KOPT-K1 (cell line): ENCODE measurements around the gene MPV17.
"Not testable (repeated sequence)": the region's sequence is repeated elsewhere in the genome, so short reads cannot be mapped to it uniquely, and the experiment has no call there.

Experiments used
- H3K27ac ChIP-seq: fragments of 200-600 bp; sonication (generic); 2 replicates; pipeline ENCODE4 v1.5.1; 2016; ENCODE audit warnings: antibody characterized with exemption, mild to moderate bottlenecking, low read depth, low read length; ENCODE audit not compliant: poor library complexity, severe bottlenecking
- H3K36me3 ChIP-seq: fragments of 200-600 bp; sonication (generic); 2 replicates; pipeline ENCODE4 v1.5.1; 2017; ENCODE audit warnings: antibody characterized with exemption, mild to moderate bottlenecking, low read length, moderate library complexity; ENCODE audit not compliant: insufficient read depth
- H3K9me3 ChIP-seq: fragments of 200-600 bp; sonication (generic); 2 replicates; pipeline ENCODE4 v1.5.1; 2017; ENCODE audit warnings: antibody characterized with exemption, low read length, mild to moderate bottlenecking; ENCODE audit not compliant: insufficient read depth, poor library complexity, severe bottlenecking

MPV17 gene, protein sequence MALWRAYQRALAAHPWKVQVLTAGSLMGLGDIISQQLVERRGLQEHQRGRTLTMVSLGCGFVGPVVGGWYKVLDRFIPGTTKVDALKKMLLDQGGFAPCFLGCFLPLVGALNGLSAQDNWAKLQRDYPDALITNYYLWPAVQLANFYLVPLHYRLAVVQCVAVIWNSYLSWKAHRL

DNA sequence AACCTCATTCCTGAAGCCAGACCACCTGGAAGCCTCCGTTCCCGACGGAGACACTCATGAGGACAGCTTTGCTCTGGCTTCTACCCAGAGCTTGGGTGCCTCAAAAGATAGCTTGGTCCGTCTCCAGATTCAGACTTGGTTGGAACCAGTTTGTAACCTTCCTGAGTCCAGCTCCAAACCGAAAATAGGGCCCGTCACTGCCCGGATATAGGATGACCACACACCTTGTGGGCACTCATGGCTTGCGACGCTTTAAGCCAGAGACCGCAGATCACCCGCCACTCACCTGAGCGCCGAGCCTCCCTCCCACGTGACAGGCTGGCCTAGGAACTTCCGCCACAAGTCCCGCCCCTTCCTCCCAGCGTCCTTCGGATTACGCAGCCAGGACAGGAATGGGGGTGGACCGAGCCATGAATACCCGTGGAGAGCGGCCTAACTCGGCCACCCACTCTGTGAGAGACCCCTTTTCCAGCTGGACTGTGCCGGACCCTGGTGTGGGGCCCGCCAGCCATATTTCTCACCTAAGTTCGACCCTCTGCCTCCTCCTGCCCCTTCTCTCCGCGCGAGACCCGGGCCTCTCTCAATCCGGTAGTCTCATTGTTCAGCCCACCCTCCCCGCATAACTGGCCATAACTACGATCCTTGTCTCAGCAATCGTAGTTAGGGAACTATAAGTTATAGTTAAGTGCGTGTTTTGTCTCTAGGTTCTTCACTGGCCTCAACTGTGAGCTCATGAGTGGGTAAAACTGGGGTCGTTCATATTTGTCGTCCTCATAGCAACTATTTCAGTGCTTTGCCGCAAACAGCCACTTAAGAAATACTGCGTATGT lies at the start of gene MPV17:
Gene MPV17, minus strand, starts transcription at position 332 of the 830 bp plus-strand sequence. CDS start 580 bp downstream, outside the sequence.
- Histone ChIP-seq H3K27ac (peak within 1 kb of the TSS; percentile 84), H3K9me3 (no peaks in the 10 kb centered on the region), H3K36me3 (peaks cover 26% of the 10 kb centered on the region)

DNA sequence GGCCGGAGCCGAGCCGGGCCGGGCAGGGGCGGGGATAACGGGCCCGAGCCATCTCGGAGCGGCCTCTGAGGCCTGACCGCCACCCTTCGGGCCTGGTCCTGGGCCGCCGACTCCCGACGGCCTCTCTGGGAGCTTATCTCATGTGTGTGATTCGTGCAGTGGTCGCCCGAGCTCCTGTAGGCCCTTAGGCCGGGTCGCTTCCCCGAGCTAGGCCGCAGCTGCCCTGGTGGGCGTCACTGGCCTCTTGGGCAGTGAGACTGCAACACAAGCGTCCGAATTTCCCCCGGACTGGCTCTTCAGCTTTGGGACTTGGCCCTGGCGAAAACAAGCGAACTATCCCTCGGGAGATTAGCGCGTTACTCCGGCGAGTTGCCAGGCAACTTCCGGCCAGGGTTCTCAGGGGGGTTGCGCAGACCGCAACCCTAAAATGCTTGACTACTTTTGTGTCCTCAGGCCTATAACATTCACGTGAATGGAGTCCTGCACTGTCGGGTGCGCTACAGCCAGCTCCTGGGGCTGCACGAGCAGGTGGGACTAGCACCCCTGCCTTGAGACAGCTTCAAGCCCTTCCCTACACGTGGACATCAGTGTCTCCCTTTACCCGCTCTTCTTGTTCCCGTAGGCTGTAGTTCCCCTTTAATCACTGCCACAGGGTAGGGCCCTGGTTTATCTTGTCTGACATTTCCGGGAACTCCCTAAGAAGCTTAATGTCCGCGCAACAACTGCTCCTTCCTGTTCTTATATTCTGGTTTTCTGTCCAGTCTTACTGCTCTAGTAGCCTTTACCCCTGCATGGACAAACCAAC lies 48.1 kb upstream of the MPV17 start:
- Histone ChIP-seq H3K27ac (peak overlapping the region; percentile 85), H3K36me3 (peaks cover 67% of the 10 kb centered on the region), H3K9me3 (no peaks in the 10 kb centered on the region)

DNA sequence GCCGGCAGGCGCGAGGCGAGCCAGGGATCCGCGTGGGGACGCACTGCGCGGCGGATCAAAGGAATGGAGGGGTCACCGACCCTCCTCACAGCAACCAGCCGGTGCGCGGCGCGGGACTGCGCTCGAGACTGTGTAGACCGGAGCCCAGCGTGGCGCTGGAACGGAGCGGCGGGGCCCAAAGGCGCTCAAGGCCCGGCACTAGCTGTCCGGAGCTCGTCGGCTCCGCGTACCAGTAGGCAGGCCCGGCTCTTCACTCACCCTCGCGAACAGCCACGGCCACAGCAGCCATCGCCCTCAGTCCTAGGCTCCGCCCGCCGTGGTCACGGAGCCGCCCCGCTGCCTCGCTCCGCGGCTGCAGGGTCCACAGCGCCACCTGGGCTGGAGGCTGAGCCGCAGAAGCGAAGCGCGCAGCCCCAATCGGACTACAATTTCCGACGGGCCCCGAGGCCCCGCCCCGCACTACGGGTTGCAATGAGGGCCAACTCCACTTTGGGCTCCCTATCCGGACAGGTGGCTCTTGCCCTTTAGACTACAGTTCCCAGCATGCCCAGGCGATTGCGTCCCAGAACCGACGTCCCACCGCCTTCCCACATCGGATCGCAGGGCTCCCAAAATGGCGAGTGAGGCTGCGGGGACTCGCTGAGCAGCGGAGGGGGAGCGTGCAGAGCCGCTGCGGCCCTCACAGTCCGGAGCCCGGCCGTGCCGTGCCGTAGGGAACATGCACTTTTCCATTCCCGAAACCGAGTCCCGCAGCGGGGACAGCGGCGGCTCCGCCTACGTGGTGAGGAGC lies 47.3 kb upstream of the MPV17 start, which contains the start of the genes EIF2B4 and SNX17:
Gene EIF2B4, minus strand, starts transcription at position 313 of the 790 bp plus-strand sequence. Its CDS starts 24 bp downstream, at position 289.
Gene SNX17, plus strand, starts transcription at position 591 of the 790 bp plus-strand sequence. Its CDS starts 128 bp downstream, at position 719.
- Histone ChIP-seq H3K9me3 (no peaks in the 10 kb centered on the region), H3K36me3 (peaks cover 67% of the 10 kb centered on the region), H3K27ac (peak within 1 kb of the TSS; percentile 85)

DNA sequence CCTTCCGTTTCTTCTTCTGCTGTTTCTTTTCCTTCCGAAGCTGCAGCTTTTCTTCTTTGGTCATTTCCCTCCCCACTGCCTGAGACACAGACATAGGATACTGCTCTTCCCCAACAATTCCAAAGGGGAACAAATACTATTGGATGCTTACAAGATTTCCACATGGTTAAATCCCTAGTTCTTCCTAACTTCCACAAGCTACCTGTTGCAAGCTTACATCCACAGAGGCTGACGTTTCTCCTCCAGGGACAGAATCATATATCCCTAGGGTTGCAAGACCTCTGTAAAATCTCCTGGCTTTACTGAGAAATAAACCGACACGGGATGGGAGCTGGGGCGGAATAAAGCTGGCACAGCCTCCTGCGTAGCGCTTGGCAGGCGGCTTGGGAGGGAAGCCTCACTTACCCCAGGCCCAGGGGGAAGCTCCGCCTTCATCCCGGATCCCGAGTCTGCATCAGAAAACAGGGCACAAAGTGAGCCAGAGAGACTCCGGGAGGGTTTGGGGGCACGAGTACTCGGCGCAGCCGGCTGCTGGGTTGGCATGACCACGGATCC lies 46.7 kb upstream of the MPV17 start:
- peak overlapping the region; percentile 85 for H3K27ac ChIP-seq
- peaks cover 66% of the 10 kb centered on the region for H3K36me3 ChIP-seq
- H3K9me3 ChIP-seq, result no peaks in the 10 kb centered on the region

- Histone ChIP-seq H3K27ac (no peak overlapping the region), H3K36me3 (peaks cover 64% of the 10 kb centered on the region), H3K9me3 (no peaks in the 10 kb centered on the region)
Observed at GRCh38 chr2:27363933-27364332, 41.0 kb upstream of the MPV17 start.

GRCh38 chr2:27362678-27363420 lies 40.0 kb upstream of the MPV17 start:
- no peaks in the 10 kb centered on the region for H3K9me3 ChIP-seq
- H3K36me3 ChIP-seq, result peaks cover 55% of the 10 kb centered on the region

DNA sequence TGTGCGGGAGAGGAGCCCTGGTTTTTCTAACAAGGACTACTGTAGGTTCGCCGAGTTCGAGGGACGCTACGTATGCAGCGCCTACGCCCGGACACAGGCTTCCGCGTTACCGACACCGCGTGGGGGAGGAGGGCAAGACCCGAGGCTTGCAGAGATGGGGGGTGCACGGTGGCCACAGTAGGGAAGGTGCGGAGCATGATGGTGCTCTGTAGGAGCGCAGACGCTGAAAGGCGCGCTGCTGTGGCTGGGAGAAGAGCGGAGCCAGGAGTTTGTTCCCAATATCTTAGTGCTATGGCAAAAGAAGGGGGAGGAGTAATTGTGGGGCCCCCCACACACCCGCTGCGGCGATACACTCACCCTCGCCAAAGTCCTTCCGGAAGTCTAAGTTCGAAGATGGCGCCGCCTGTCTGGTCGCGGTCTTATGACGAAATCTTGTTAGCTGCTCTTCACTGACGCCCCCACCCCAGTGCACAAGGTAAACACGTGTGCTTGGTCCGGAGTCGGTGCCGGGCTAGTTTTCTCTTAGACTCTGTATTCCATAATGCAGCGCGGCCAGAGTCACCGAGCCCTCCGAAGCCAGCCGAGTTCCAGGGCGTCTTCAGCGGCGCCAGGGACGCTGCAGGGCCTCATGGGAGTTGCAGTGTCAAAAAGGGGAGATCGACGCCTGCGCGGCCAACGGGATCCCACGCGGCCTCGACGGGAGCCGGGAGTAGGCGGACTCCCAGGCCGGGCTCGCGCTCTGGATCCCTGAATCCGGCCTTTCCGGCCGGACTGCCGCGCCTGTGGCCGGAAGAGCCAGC lies 33.7 kb upstream of the MPV17 start, which contains the start of gene GTF3C2:
Gene GTF3C2, minus strand, starts transcription at position 383 of the 800 bp plus-strand sequence. CDS start 13,210 bp downstream, outside the sequence.
- Histone ChIP-seq H3K9me3 (no peaks in the 10 kb centered on the region), H3K36me3 (peaks cover 10% of the 10 kb centered on the region; the same call in 1 of the 2 replicates), H3K27ac (peak within 1 kb of the TSS; percentile 82)

More at GRCh38 chr2:27362678-27363420, 40.0 kb upstream of the MPV17 start:
- no peak overlapping the region for H3K27ac ChIP-seq

GRCh38 chr2:27356056-27356381 lies 33.1 kb upstream of the MPV17 start:
- Histone ChIP-seq H3K27ac (peak overlapping the region; percentile 82), H3K36me3 (peaks cover 10% of the 10 kb centered on the region), H3K9me3 (no peaks in the 10 kb centered on the region)

DNA sequence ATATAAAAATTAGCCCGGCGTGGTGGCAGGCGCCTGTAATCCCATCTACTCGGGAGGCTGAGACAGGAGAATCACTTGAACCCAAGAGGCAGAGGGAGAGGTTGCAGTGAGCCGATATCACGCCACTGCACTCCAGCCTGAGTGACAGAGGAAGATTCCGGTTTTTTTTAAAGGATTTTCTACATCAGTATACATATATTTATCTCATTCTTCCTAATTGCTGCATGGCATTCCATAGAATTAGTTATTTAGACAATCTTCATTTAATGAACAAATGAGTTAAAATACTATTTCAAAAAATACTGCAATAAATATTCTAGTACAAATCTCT lies 31.7 kb upstream of the MPV17 start:
- Histone ChIP-seq H3K9me3 (no peaks in the 10 kb centered on the region), H3K27ac (no peak overlapping the region), H3K36me3 (peaks cover 19% of the 10 kb centered on the region)

DNA sequence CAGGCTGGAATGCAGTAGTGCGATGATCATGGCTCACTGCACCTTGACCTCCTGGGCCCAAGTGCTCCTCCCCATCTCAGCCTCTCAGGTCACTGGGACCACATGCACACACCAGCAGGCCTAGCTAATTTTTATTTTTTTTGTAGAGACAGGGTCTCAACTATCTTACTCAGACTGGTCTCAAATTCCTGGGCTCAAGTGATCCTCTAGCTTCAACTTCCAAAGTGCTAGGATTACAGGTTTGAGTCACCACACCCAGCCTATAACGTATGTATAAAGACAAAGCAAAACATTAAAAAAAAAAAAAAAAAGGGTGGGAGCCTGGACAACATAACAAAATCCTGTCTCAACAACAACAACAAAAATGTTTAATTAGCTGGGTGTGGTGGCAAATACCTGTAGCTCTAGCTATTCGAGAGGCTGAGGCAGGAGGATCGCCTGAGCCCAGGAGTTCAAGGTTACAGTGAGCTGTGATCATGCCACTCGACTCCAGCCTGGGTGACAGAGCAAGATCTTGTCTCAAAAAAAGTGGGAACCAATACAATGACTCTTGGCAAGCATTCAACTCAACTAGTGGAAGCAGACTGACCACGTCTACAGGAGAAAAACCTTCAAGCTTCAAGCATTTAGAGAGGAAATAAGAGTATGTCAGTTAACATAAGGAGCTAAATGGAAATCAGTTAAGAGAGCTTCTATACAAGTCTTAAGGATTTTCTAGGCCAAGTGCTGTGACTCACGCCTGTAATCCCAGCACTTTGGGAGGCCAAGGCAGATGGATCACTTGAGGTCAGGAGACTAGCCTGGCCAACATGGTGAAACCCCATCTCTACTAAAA lies 31.1 kb upstream of the MPV17 start:
- Histone ChIP-seq H3K27ac (no peak overlapping the region), H3K36me3 (peaks cover 19% of the 10 kb centered on the region)

GRCh38 chr2:27353386-27353761 lies 30.5 kb upstream of the MPV17 start:
- not testable (repeated sequence) for H3K9me3 ChIP-seq, H3K27ac ChIP-seq
- peaks cover 22% of the 10 kb centered on the region for H3K36me3 ChIP-seq

More for the DNA sequence above, 31.1 kb upstream of the MPV17 start:
- no peaks in the 10 kb centered on the region for H3K9me3 ChIP-seq

GRCh38 chr2:27351802-27352598 lies 29.1 kb upstream of the MPV17 start:
- no peaks in the 10 kb centered on the region for H3K9me3 ChIP-seq
- no peak overlapping the region for H3K27ac ChIP-seq
- H3K36me3 ChIP-seq, result peaks cover 36% of the 10 kb centered on the region
